Parathyroid adenoma (tissue), 2 donors: ENCODE results near the gene GPR137.

Source experiments
- H2AFZ ChIP-seq: fragments of 300-600 bp; sonication (generic); one replicate; pipeline ENCODE4 v1.7.0; 2017; ENCODE audit warnings: antibody characterized with exemption, mild to moderate bottlenecking
- H3K27ac ChIP-seq: fragments of 300-600 bp; sonication (generic); one replicate; pipeline ENCODE4 v1.7.0; 2017
- H3K27me3 ChIP-seq: fragments of 300-600 bp; sonication (generic); one replicate; pipeline ENCODE4 v1.7.0; 2017; ENCODE audit warnings: low read length; ENCODE audit not compliant: control insufficient read depth, insufficient read depth
- H3K36me3 ChIP-seq: fragments of 300-600 bp; sonication (generic); one replicate; pipeline ENCODE4 v1.7.0; 2017; ENCODE audit warnings: low read length; ENCODE audit not compliant: control insufficient read depth, insufficient read depth
- H3K4me1 ChIP-seq: fragments of 300-600 bp; sonication (generic); one replicate; pipeline ENCODE4 v1.7.0; 2017; ENCODE audit warnings: control low read depth
- H3K4me2 ChIP-seq: fragments of 300-600 bp; sonication (generic); one replicate; pipeline ENCODE4 v1.7.0; 2017; ENCODE audit warnings: low read length
- H3K4me3 ChIP-seq: fragments of 300-600 bp; sonication (generic); one replicate; pipeline ENCODE4 v1.7.0; 2017; ENCODE audit warnings: low read depth, low read length
- H3K79me2 ChIP-seq: fragments of 300-600 bp; sonication (generic); one replicate; pipeline ENCODE4 v1.7.0; 2017; ENCODE audit warnings: control low read depth
- H3K9ac ChIP-seq: fragments of 300-600 bp; sonication (generic); one replicate; pipeline ENCODE4 v1.7.0; 2017; ENCODE audit warnings: mild to moderate bottlenecking
- H3K9me3 ChIP-seq: fragments of 300-600 bp; sonication (generic); one replicate; pipeline ENCODE4 v1.7.0; 2017; ENCODE audit warnings: low read length; ENCODE audit not compliant: control insufficient read depth
- CTCF ChIP-seq: fragments of 300-600 bp; sonication (generic); IDR thresholded peaks from one replicate; pipeline ENCODE4 v1.7.0; 2017; ENCODE audit warnings: antibody characterized with exemption, mild to moderate bottlenecking
- donor health status: primary hyperparathyroidism.

Gene GPR137

DNA sequence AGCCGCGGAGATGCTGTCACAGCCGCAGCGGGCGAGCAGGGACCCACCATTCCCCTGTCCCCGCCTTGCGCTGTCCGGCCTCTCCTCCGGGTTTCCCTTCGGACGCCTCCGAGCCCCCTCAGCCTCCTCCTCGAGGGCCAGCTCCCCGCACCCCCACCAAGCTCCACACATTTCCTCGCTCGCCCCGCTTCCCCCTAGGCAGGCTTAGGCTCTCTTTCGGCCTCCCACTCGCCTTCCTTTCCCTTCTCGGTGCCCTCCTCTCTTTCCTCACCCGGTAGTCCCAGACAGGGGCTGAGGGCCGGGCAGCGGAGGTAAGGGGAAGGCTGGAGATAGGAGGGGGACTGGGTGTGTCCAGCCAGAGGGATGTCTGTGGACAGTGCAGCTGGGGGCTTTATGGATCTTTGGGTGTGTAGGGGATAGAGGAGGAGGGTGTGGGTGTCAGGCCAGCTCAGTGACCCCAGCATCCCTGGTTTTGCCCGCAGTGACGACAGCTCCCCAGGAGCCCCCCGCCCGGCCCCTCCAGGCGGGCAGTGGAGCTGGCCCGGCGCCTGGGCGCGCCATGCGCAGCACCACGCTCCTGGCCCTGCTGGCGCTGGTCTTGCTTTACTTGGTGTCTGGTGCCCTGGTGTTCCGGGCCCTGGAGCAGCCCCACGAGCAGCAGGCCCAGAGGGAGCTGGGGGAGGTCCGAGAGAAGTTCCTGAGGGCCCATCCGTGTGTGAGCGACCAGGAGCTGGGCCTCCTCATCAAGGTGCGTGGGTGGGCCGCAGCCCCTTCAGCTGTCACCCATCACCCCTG, 7.0 kb downstream of the GPR137 start:
- Histone ChIP-seq H3K9me3 (no peaks in the 10 kb centered on the region), H3K27ac (no peak overlapping the region), H3K4me2 (no peak overlapping the region), H3K9ac (no peak overlapping the region), H2AFZ (no peak overlapping the region), H3K79me2 (no peaks in the 10 kb centered on the region), H3K27me3 (no peaks in the 10 kb centered on the region), H3K36me3 (no peaks in the 10 kb centered on the region), H3K4me3 (no peak overlapping the region), H3K4me1 (no peaks in the 10 kb centered on the region)
- no peak for TF ChIP-seq CTCF

- no peak overlapping the region for H3K4me2 ChIP-seq
- H2AFZ ChIP-seq, result no peak overlapping the region
- no peaks in the 10 kb centered on the region for H3K9me3 ChIP-seq
- peaks cover under 1% of the 10 kb centered on the region for H3K4me1 ChIP-seq
- no peak overlapping the region for H3K27ac ChIP-seq
- H3K36me3 ChIP-seq, result no peaks in the 10 kb centered on the region
- no peak overlapping the region for H3K9ac ChIP-seq
- no peaks in the 10 kb centered on the region for H3K27me3 ChIP-seq
- no peak for TF ChIP-seq CTCF
- H3K4me3 ChIP-seq, result no peak overlapping the region
- H3K79me2 ChIP-seq, result no peaks in the 10 kb centered on the region
Measured at GRCh38 chr11:64294774-64295173, 9.1 kb downstream of the GPR137 start.

DNA sequence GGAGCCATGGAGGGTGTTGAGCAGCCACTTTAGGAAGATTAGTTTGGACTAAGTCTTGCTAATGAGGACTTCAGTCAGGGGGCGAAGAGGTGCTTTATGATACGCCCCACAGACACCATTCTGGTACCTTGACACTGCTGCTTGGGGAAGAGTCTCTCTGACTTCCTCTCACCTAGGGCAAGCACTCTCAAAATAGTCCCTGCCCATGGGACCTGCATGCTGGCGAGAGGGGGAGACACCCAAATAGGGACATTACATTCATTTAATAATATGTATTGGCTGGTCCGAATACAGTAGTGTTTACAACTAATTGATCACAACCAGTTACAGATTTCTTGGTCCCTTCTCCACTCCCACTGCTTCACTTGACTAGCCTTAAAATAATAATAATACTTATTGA, 10.1 kb downstream of the GPR137 start:
- Histone ChIP-seq H3K27me3 (no peaks in the 10 kb centered on the region), H3K27ac (no peak overlapping the region)

GRCh38 chr11:64296236-64296635, 10.6 kb downstream of the GPR137 start:
- H3K4me1 ChIP-seq, result peaks cover 3% of the 10 kb centered on the region
- no peak overlapping the region for H3K27ac ChIP-seq
- no peaks in the 10 kb centered on the region for H3K36me3 ChIP-seq
- no peak overlapping the region for H3K9ac ChIP-seq
- H3K79me2 ChIP-seq, result no peaks in the 10 kb centered on the region
- H3K27me3 ChIP-seq, result no peaks in the 10 kb centered on the region
- H2AFZ ChIP-seq, result no peak overlapping the region
- H3K4me2 ChIP-seq, result no peak overlapping the region
- no peak for TF ChIP-seq CTCF
- no peak overlapping the region for H3K4me3 ChIP-seq
- no peaks in the 10 kb centered on the region for H3K9me3 ChIP-seq

More for the DNA sequence above, 10.1 kb downstream of the GPR137 start:
- H3K79me2 ChIP-seq, result no peaks in the 10 kb centered on the region
- H3K4me3 ChIP-seq, result no peak overlapping the region
- no peak for TF ChIP-seq CTCF
- H3K9ac ChIP-seq, result no peak overlapping the region
- H3K4me2 ChIP-seq, result no peak overlapping the region
- no peaks in the 10 kb centered on the region for H3K9me3 ChIP-seq
- H3K36me3 ChIP-seq, result no peaks in the 10 kb centered on the region
- no peak overlapping the region for H2AFZ ChIP-seq
- peaks cover 3% of the 10 kb centered on the region for H3K4me1 ChIP-seq
